Right cardiac atrium (tissue), 5 donors: ENCODE data around the gene CXCL17. TPM values are rescaled to one million over a fixed set of nuclear protein-coding genes. Genes with fewer than 3 reads are reported as not detected.

Experiments
- ATAC-seq, 2 donors: fragments of 200-7000 bp; cut with Tn5 transposase; one replicate each; pipeline versions ENCODE4 v1.8.0 to v1.9.1; 2020; ENCODE audit warnings: moderate library complexity in 2 of 2, mild to moderate bottlenecking in 1 of 2
- DNase-seq, 3 donors: peaks; one replicate each; pipeline ENCODE4 v3.0.0-alpha.2; 2020
- H3K27ac ChIP-seq: one replicate; pipeline ENCODE4 v1.5.1; 2013; ENCODE audit warnings: mild to moderate bottlenecking, low read length, control low read depth, moderate library complexity
- H3K27me3 ChIP-seq: one replicate; pipeline ENCODE4 v1.6.1; 2013; ENCODE audit not compliant: control insufficient read depth, insufficient read depth
- H3K4me1 ChIP-seq: one replicate; pipeline ENCODE4 v1.6.1; 2013; ENCODE audit warnings: low read length; ENCODE audit not compliant: control insufficient read depth, insufficient read depth
- H3K4me3 ChIP-seq: one replicate; pipeline ENCODE4 v1.5.1; 2013; ENCODE audit warnings: low read length, control low read depth
- H3K9me3 ChIP-seq: one replicate; pipeline ENCODE4 v1.6.1; 2013; ENCODE audit warnings: low read length; ENCODE audit not compliant: control insufficient read depth
- whole genome bisulfite sequencing: extraction: QIAGEN DNeasy Blood & Tissue Kit; methylation state at CpG from one replicate; pipeline ENCODE4 v1.1.7; 2013; 5-methylcytosine and 5-hydroxymethylcytosine counted together
- intact Hi-C, 4 donors: fragments of 100-400 bp; cut with DNase I; formaldehyde crosslinking; loops; one replicate each; pipeline versions ENCODE4 v1.11.0 to v1.14.0; 2022 to 2023
- polyA plus RNA-seq: library from polyadenylated mRNA; stranded (reverse); fragments of 200-250 nt; gene quantifications from one replicate; pipeline ENCODE4 v1.2.3, GENCODE V29; 2013
- total RNA-seq, 4 donors: library from RNA; stranded (reverse); fragmentation: NEBNext Ultra II Directional; extraction: Animal tissue kit (Norgen Biotek cat#: 25700); gene quantifications; one replicate each; pipeline ENCODE4 v1.2.1, GENCODE V29; 2021
- donor health status: healthy with polysubstance abuse.
- donor health status: DM: no; HTN: yes; CAD: no.
- donor health status: DM: no; HTN: no; CAD: no.
- donor health status: DM: no; HTN: yes; CAD: no; lungs with severe emphysema.
- donor health status: DM: yes; HTN: yes; CAD: no.

Gene CXCL17
- total and polyA plus RNA-seq, 5 donors, result not detected

GRCh38 chr19:42475366-42475765 lies 32.6 kb upstream of the CXCL17 start:
- no peaks in the 10 kb centered on the region for H3K4me1 ChIP-seq
- no peaks in the 10 kb centered on the region for H3K9me3 ChIP-seq
- H3K27ac ChIP-seq, result no peak overlapping the region
- WGBS, result 77% methylated on average over 4 of the region's 4 CpGs
- DNase-seq (no peak), ATAC-seq (no peak)
- intact Hi-C loops, result no loop called here
- no peaks in the 10 kb centered on the region for H3K27me3 ChIP-seq
- H3K4me3 ChIP-seq, result no peak overlapping the region

GRCh38 chr19:42474743-42475142 lies 32.0 kb upstream of the CXCL17 start:
- Histone ChIP-seq H3K27me3 (no peaks in the 10 kb centered on the region), H3K27ac (no peak overlapping the region), H3K4me3 (no peak overlapping the region), H3K9me3 (no peaks in the 10 kb centered on the region), H3K4me1 (no peaks in the 10 kb centered on the region)
- 56% methylated on average over 4 of the region's 4 CpGs for WGBS
- no peak for DNase-seq
- intact Hi-C loops, result no loop called here
- no peak for ATAC-seq

GRCh38 chr19:42473686-42474085 lies 30.9 kb upstream of the CXCL17 start:
- H3K4me3 ChIP-seq, result no peak overlapping the region
- intact Hi-C loops, result no loop called here
- no peaks in the 10 kb centered on the region for H3K9me3 ChIP-seq
- no peak for ATAC-seq
- no peak for DNase-seq
- no peaks in the 10 kb centered on the region for H3K27me3 ChIP-seq
- H3K27ac ChIP-seq, result no peak overlapping the region
- H3K4me1 ChIP-seq, result no peaks in the 10 kb centered on the region
- WGBS, result 61% methylated on average over 6 of the region's 6 CpGs

- H3K9me3 ChIP-seq, result no peaks in the 10 kb centered on the region
- H3K4me3 ChIP-seq, result no peak overlapping the region
- intact Hi-C loops, result no loop called here
- H3K27me3 ChIP-seq, result no peaks in the 10 kb centered on the region
- ATAC-seq (no peak), DNase-seq (no peak)
- no peaks in the 10 kb centered on the region for H3K4me1 ChIP-seq
- WGBS, result 92% methylated on average over 7 of the region's 7 CpGs
- H3K27ac ChIP-seq, result no peak overlapping the region
Measured at GRCh38 chr19:42472402-42473147, 29.8 kb upstream of the CXCL17 start.

DNA sequence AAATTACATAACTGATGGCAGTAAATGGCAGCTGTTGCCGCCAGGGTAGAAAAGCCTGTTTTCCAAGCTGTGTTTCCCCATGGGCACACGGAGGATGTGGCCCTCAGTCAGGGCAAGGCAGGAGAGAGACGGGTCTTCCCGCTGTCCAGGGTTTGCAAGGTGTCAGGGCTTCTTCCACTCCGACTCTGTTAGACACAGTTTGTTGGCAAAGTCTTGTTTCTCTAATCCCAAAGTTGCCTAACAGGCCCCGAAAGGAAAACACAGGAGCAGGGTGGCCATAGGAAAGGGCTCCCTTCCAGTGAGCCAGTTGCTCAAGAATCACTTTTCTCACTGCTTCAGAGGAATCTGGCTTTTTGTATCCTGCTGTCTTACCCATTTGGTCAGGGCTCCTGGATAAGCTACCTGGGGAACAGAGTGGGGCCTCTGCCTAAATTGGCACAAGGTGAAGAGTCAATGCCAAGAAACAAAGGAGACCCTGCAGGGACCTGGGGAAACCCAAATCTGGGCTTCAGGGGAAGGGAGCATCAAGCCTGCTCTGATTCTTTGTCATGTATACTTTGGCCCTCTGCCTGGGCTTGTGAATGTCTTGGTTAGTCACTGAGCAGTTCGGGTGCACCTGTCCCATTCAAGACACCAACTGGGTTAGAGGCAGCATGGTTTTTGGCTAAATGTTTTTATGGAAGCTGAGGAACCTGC lies 29.0 kb upstream of the CXCL17 start:
- Histone ChIP-seq H3K4me1 (no peaks in the 10 kb centered on the region), H3K27me3 (no peaks in the 10 kb centered on the region), H3K9me3 (no peaks in the 10 kb centered on the region), H3K4me3 (no peak overlapping the region), H3K27ac (no peak overlapping the region)
- intact Hi-C loops, result no loop called here
- DNase-seq (no peak), ATAC-seq (peak in 1 of 2 donors; percentile 51)
- WGBS, result 73% methylated on average over 7 of the region's 7 CpGs

- ATAC-seq, result no peak
- Histone ChIP-seq H3K4me1 (peaks cover 3% of the 10 kb centered on the region), H3K27me3 (no peaks in the 10 kb centered on the region), H3K4me3 (no peak overlapping the region), H3K27ac (peak overlapping the region; percentile 16), H3K9me3 (no peaks in the 10 kb centered on the region)
- no peak for DNase-seq
- 59% methylated on average over 8 of the region's 8 CpGs for WGBS
- intact Hi-C loops, result no loop called here
Measured at GRCh38 chr19:42469311-42470235, 26.8 kb upstream of the CXCL17 start.

DNA sequence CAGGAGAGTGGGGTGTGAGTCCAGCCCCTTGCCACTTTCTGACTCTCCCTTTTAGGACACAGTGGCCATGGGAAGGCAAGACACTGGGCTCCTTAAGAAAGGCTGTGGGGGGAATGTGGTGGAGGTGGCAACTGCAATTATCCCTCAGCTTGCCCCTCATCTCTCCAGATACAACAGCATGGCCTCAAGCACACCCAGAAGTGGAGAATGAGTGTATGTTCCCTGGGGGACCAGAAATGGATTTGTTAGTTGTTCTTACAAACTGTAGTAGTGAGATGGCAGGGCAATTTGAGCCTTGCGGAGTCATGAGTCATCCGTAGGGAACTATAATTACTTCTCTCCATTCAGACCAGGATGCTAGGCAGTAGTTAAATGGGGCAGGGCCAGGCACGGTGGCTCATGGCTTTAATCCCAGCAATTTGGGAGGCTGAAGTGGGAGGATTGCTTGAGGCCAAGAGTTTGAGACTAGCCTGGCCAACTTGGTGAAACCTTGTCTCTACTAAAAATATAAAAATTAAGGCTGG lies 25.6 kb upstream of the CXCL17 start:
- Histone ChIP-seq H3K4me3 (no peak overlapping the region), H3K4me1 (peaks cover 3% of the 10 kb centered on the region), H3K27ac (no peak overlapping the region), H3K9me3 (no peaks in the 10 kb centered on the region), H3K27me3 (no peaks in the 10 kb centered on the region)
- intact Hi-C loops, result no loop called here
- DNase-seq, result no peak
- WGBS, result 61% methylated on average over 3 of the region's 3 CpGs
- ATAC-seq, result no peak

GRCh38 chr19:42467183-42467760 lies 24.5 kb upstream of the CXCL17 start:
- 59% methylated on average over 5 of the region's 5 CpGs for WGBS
- Histone ChIP-seq H3K27me3 (no peaks in the 10 kb centered on the region), H3K27ac (peak overlapping the region; percentile 41), H3K9me3 (no peaks in the 10 kb centered on the region), H3K4me1 (peaks cover 3% of the 10 kb centered on the region), H3K4me3 (no peak overlapping the region)
- DNase-seq (no peak), ATAC-seq (peak in 1 of 2 donors; percentile 22)
- intact Hi-C loops, result no loop called here

GRCh38 chr19:42466521-42467182 lies 23.9 kb upstream of the CXCL17 start:
- DNase-seq, result no peak
- ATAC-seq, result peak in 1 of 2 donors; percentile 63
- intact Hi-C loops, result no loop called here
- Histone ChIP-seq H3K4me1 (peaks cover 3% of the 10 kb centered on the region), H3K27me3 (no peaks in the 10 kb centered on the region), H3K4me3 (no peak overlapping the region), H3K9me3 (no peaks in the 10 kb centered on the region), H3K27ac (no peak overlapping the region)
- 51% methylated on average over 5 of the region's 5 CpGs for WGBS

DNA sequence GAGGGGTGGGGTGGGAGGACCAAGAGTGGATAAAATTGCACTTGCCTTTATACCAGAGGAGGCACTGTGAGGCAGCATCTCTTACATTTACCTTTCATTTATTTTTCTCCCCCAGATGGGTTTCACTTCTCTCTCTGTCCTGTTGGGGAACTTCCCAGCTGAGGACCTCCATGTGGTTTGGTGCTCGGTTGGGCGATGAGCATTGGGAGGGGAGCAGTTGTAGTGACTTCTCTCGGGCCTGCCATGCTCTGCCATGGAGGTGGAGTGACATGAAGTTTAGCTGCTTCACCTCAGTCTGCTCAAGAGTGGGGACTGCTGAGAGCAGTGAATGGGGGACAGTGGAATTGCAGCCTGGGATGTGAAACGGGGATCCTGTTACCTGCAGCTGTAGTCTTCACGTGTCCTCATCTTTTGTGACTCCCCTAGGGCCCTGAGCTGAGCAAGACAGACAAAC lies 23.1 kb upstream of the CXCL17 start:
- Histone ChIP-seq H3K4me3 (no peak overlapping the region), H3K27ac (peak overlapping the region; percentile 51), H3K27me3 (no peaks in the 10 kb centered on the region), H3K4me1 (peaks cover 3% of the 10 kb centered on the region), H3K9me3 (no peaks in the 10 kb centered on the region)
- 75% methylated on average over 5 of the region's 5 CpGs for WGBS
- intact Hi-C loops, result no loop called here
- DNase-seq (no peak), ATAC-seq (no peak)
